Measurements from ENCODE around the gene PROX1.

DNA sequence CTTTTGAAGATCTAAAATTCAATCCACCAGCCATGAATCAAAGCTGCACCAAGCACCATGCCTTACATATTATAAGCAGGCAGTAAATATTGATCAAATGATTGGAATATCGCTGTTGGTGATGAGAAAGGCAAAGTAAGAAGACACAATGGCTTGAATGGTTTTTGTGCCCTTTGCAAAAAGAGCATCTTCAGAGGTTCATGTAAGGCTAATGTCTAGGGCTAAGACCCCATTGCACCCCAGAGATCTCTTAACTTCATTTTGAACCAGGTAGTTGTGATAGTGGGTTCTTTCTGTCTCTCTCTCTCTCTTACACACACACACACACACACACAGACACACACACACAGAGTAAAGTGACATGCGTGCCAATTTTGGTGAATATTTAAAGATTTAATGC, 12.0 kb downstream of the PROX1 start:
- TF ChIP-seq, protein P1, sequence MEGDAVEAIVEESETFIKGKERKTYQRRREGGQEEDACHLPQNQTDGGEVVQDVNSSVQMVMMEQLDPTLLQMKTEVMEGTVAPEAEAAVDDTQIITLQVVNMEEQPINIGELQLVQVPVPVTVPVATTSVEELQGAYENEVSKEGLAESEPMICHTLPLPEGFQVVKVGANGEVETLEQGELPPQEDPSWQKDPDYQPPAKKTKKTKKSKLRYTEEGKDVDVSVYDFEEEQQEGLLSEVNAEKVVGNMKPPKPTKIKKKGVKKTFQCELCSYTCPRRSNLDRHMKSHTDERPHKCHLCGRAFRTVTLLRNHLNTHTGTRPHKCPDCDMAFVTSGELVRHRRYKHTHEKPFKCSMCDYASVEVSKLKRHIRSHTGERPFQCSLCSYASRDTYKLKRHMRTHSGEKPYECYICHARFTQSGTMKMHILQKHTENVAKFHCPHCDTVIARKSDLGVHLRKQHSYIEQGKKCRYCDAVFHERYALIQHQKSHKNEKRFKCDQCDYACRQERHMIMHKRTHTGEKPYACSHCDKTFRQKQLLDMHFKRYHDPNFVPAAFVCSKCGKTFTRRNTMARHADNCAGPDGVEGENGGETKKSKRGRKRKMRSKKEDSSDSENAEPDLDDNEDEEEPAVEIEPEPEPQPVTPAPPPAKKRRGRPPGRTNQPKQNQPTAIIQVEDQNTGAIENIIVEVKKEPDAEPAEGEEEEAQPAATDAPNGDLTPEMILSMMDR (conservative IDR thresholded peaks at IDR 0.05; ENCODE audit: low read length) = no peak
- no peak for TF ChIP-seq EZH2phosphoT487 (IDR thresholded peaks at IDR 0.05; ENCODE audit: borderline replicate concordance, low read depth, low read length)

Data from OCI-LY7 (cell line).